ENCODE data around the gene BCL2L2.

DNA sequence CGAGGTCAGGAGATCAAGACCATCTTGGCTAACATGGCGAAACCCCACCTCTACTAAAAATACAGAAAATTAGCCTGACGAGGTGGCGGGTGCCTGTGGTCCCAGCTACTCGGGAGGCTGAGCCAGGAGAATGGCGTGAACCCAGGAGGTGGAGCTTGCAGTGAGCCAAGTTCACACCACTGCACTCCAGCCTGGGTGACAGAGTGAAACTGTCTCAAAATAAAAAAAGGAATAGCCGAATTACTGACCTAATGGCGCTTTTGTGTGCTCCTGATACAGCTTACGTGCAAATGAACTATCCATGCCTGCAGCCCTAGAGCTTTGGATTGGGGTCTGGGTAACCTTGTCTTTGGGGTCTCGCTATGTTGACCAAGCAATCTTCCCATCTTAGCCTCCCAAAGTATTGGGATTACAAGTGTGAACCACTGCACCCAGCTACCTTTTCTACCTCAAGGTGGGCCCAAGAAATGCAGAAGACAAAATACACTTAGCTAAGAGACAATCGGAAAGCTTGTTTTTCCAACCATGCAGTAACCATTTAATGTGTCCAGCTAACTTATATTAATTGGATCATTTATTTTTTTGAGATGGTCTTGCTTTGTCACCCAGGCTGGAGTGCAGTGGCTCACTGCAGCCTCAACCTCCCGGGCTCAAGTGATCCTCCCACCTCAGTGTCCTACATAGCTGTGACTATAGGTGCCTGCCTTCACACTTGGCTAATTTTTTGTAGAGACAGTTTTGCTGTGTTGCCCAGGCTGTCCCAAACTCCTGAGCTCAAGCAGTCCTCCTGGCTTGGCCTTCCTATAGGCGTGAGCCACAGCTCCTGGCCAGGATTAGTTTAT, 20.1 kb downstream of the BCL2L2 start:
- TF ChIP-seq POLR2A (IDR thresholded peaks at IDR 0.05) = no peak
- TF ChIP-seq, protein P1, sequence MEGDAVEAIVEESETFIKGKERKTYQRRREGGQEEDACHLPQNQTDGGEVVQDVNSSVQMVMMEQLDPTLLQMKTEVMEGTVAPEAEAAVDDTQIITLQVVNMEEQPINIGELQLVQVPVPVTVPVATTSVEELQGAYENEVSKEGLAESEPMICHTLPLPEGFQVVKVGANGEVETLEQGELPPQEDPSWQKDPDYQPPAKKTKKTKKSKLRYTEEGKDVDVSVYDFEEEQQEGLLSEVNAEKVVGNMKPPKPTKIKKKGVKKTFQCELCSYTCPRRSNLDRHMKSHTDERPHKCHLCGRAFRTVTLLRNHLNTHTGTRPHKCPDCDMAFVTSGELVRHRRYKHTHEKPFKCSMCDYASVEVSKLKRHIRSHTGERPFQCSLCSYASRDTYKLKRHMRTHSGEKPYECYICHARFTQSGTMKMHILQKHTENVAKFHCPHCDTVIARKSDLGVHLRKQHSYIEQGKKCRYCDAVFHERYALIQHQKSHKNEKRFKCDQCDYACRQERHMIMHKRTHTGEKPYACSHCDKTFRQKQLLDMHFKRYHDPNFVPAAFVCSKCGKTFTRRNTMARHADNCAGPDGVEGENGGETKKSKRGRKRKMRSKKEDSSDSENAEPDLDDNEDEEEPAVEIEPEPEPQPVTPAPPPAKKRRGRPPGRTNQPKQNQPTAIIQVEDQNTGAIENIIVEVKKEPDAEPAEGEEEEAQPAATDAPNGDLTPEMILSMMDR (IDR thresholded peaks at IDR 0.05) = no peak
